ENCODE measurements around the gene SELENOF. TPM values are rescaled to one million over a fixed set of nuclear protein-coding genes. Genes with fewer than 3 reads are reported as not detected.

The SELENOF gene
- polyA plus RNA-seq, 2 of the 4 experiments (the other 2 are of a cell fraction) = 166 to 311 TPM

- TF ChIP-seq KDM1A (IDR thresholded peaks at IDR 0.05; ENCODE audit: low read depth) (no peak), HEYL (CRISPR knock-in tag; IDR thresholded peaks at IDR 0.05) (no peak), EP300 (IDR thresholded peaks at IDR 0.05) (no peak), CBX8 (IDR thresholded peaks at IDR 0.05) (no peak), CHD4 (IDR thresholded peaks at IDR 0.05; ENCODE audit: borderline replicate concordance) (no peak), HOXB5 (CRISPR knock-in tag; IDR thresholded peaks at IDR 0.05) (no peak), PHF8 (IDR thresholded peaks at IDR 0.05; ENCODE audit: borderline replicate concordance, low read depth) (no peak)
- TF ChIP-seq, protein P1, sequence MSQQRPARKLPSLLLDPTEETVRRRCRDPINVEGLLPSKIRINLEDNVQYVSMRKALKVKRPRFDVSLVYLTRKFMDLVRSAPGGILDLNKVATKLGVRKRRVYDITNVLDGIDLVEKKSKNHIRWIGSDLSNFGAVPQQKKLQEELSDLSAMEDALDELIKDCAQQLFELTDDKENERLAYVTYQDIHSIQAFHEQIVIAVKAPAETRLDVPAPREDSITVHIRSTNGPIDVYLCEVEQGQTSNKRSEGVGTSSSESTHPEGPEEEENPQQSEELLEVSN (IDR thresholded peaks at IDR 0.05; ENCODE audit: borderline replicate concordance, low read depth) = no peak
- TF ChIP-seq, protein P2, sequence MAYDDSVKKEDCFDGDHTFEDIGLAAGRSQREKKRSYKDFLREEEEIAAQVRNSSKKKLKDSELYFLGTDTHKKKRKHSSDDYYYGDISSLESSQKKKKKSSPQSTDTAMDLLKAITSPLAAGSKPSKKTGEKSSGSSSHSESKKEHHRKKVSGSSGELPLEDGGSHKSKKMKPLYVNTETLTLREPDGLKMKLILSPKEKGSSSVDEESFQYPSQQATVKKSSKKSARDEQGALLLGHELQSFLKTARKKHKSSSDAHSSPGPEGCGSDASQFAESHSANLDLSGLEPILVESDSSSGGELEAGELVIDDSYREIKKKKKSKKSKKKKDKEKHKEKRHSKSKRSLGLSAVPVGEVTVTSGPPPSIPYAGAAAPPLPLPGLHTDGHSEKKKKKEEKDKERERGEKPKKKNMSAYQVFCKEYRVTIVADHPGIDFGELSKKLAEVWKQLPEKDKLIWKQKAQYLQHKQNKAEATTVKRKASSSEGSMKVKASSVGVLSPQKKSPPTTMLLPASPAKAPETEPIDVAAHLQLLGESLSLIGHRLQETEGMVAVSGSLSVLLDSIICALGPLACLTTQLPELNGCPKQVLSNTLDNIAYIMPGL (CRISPR knock-in tag; IDR thresholded peaks at IDR 0.05; ENCODE audit: borderline replicate concordance) = no peak
These were observed 14.9 kb upstream of the SELENOF start (continued) for GRCh38 chr1:86928819-86929218.

GRCh38 chr1:86926883-86927282 lies 13.0 kb upstream of the SELENOF start:
- no peak overlapping the region for H3K4me2 ChIP-seq
- peaks cover 8% of the 10 kb centered on the region for H3K4me1 ChIP-seq
- TF ChIP-seq JUNB (IDR thresholded peaks at IDR 0.05) (no peak), USF2 (IDR thresholded peaks at IDR 0.05) (no peak), RNF2 (IDR thresholded peaks at IDR 0.05; ENCODE audit: borderline replicate concordance, low read depth) (no peak)
- no peak for DNase-seq (ENCODE audit: low read depth in 1 of 2, low spot score in 1 of 2)
- no peak for ATAC-seq
- H3K27ac ChIP-seq = no peak overlapping the region
- H3K4me3 ChIP-seq = no peak overlapping the region
- H3K9me3 ChIP-seq = peaks cover 21% of the 10 kb centered on the region; the same call in 2 of the 3 replicates
- 94% methylated on average over 1 of the region's 1 CpG for WGBS (ENCODE audit: missing lambda C conversion rate)
- no peak for FAIRE-seq
- POLR2A ChIA-PET = no interaction called here
- CTCF ChIA-PET = no interaction called here

DNA sequence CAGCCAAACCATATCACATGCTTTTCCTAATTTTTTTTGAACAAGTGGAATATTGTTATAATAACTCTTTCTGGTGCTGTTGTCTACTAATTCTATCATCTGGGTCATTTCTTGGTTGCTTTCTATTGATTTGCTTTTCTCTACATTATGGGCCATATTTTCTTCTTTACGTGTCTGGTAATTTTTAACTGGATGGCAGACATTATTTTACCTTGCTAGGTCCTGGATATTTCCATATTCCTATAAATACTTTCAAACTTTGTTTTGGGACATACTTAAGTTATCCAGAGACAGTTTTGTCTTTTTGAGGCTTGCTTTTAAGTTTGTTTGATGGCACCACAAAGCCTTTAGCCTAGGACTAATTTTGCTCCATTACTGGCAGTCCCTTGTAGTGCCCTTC lies 11.8 kb upstream of the SELENOF start:
- 92% methylated on average over 1 of the region's 1 CpG for WGBS (ENCODE audit: missing lambda C conversion rate)
- no peak overlapping the region for H3K27ac ChIP-seq
- TF ChIP-seq, protein P3, sequence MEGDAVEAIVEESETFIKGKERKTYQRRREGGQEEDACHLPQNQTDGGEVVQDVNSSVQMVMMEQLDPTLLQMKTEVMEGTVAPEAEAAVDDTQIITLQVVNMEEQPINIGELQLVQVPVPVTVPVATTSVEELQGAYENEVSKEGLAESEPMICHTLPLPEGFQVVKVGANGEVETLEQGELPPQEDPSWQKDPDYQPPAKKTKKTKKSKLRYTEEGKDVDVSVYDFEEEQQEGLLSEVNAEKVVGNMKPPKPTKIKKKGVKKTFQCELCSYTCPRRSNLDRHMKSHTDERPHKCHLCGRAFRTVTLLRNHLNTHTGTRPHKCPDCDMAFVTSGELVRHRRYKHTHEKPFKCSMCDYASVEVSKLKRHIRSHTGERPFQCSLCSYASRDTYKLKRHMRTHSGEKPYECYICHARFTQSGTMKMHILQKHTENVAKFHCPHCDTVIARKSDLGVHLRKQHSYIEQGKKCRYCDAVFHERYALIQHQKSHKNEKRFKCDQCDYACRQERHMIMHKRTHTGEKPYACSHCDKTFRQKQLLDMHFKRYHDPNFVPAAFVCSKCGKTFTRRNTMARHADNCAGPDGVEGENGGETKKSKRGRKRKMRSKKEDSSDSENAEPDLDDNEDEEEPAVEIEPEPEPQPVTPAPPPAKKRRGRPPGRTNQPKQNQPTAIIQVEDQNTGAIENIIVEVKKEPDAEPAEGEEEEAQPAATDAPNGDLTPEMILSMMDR (IDR thresholded peaks at IDR 0.05) = no peak
- no peak for TF ChIP-seq NFE2L2 (conservative IDR thresholded peaks at IDR 0.05; ENCODE audit: low read length)
- TF ChIP-seq HDAC2 (IDR thresholded peaks at IDR 0.05) = no peak
- no peak for TF ChIP-seq FOSL2 (IDR thresholded peaks at IDR 0.05)
- no peak for TF ChIP-seq FOSL2 (CRISPR knock-in tag; IDR thresholded peaks at IDR 0.05)
- TF ChIP-seq KDM1A (IDR thresholded peaks at IDR 0.05; ENCODE audit: low read depth) = no peak
- TF ChIP-seq MAZ (IDR thresholded peaks at IDR 0.05; ENCODE audit: borderline replicate concordance, low read depth, low read length) = no peak
- TF ChIP-seq ZNF302 (CRISPR knock-in tag; IDR thresholded peaks at IDR 0.05) = no peak
- TF ChIP-seq, protein P4, sequence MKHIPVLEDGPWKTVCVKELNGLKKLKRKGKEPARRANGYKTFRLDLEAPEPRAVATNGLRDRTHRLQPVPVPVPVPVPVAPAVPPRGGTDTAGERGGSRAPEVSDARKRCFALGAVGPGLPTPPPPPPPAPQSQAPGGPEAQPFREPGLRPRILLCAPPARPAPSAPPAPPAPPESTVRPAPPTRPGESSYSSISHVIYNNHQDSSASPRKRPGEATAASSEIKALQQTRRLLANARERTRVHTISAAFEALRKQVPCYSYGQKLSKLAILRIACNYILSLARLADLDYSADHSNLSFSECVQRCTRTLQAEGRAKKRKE (CRISPR knock-in tag; IDR thresholded peaks at IDR 0.05; ENCODE audit: low read depth) = no peak
- no peak for TF ChIP-seq ZFP36 (IDR thresholded peaks at IDR 0.05; ENCODE audit: borderline replicate concordance, partially characterized antibody)
- TF ChIP-seq TFCP2L1 (CRISPR knock-in tag; IDR thresholded peaks at IDR 0.05) = no peak
- TF ChIP-seq, protein P5, sequence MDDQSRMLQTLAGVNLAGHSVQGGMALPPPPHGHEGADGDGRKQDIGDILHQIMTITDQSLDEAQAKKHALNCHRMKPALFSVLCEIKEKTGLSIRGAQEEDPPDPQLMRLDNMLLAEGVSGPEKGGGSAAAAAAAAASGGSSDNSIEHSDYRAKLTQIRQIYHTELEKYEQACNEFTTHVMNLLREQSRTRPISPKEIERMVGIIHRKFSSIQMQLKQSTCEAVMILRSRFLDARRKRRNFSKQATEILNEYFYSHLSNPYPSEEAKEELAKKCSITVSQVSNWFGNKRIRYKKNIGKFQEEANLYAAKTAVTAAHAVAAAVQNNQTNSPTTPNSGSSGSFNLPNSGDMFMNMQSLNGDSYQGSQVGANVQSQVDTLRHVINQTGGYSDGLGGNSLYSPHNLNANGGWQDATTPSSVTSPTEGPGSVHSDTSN (IDR thresholded peaks at IDR 0.05) = no peak
- no peak for TF ChIP-seq RFX5 (IDR thresholded peaks at IDR 0.05)
- TF ChIP-seq HOXA7 (CRISPR knock-in tag; IDR thresholded peaks at IDR 0.05) = no peak
- TF ChIP-seq ZSCAN20 (CRISPR knock-in tag; IDR thresholded peaks at IDR 0.05) = no peak
- H3K4me1 ChIP-seq = peaks cover 8% of the 10 kb centered on the region
- FAIRE-seq (no peak), DNase-seq (ENCODE audit: low read depth in 1 of 2, low spot score in 1 of 2) (no peak), ATAC-seq (no peak)
- ChIA-PET POLR2A (no interaction called here), CTCF (no interaction called here)
- H3K4me2 ChIP-seq = no peak overlapping the region
- no peak overlapping the region for H3K4me3 ChIP-seq
- peaks cover 26% of the 10 kb centered on the region; the same call in 2 of the 3 replicates for H3K9me3 ChIP-seq

Data from A549 (cell line).